ENCODE measurements around the gene GP2. TPM values are rescaled to one million over a fixed set of nuclear protein-coding genes. Genes with fewer than 3 reads are reported as not detected.

Gene GP2
- total and polyA plus RNA-seq, 9 donors = 0.30 to 21.0 (median 2.0) TPM; not detected in 4

DNA sequence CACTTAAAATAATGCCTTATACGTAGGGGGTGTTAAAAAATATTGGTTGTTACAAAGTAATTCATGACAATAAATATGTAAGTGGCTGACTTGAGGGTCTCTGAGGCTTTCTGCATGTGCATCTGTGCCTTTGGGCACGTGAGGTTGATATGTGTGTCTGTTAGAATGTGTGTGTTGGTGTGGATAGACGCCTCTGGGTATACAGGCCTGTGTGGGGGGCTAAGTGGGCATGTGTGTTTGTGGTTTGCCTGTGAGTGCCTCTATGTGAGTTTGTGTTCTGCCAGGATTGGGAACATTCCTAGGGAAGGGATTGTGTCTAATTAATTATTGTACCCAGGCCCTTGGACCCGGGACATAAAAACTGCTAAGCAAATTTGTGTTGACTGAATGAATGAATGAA is 19.0 kb downstream of the GP2 start:
- Histone ChIP-seq H3K9me3 (no peaks in the 10 kb centered on the region), H3K4me3 (no peak overlapping the region), H3K27me3 (no peaks in the 10 kb centered on the region), H3K27ac (no peak overlapping the region), H3K36me3 (no peaks in the 10 kb centered on the region), H3K4me1 (ENCODE audit: insufficient read depth) (no peaks in the 10 kb centered on the region)
- TF ChIP-seq, protein P1, sequence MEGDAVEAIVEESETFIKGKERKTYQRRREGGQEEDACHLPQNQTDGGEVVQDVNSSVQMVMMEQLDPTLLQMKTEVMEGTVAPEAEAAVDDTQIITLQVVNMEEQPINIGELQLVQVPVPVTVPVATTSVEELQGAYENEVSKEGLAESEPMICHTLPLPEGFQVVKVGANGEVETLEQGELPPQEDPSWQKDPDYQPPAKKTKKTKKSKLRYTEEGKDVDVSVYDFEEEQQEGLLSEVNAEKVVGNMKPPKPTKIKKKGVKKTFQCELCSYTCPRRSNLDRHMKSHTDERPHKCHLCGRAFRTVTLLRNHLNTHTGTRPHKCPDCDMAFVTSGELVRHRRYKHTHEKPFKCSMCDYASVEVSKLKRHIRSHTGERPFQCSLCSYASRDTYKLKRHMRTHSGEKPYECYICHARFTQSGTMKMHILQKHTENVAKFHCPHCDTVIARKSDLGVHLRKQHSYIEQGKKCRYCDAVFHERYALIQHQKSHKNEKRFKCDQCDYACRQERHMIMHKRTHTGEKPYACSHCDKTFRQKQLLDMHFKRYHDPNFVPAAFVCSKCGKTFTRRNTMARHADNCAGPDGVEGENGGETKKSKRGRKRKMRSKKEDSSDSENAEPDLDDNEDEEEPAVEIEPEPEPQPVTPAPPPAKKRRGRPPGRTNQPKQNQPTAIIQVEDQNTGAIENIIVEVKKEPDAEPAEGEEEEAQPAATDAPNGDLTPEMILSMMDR (IDR thresholded peaks at IDR 0.05) = no peak
- TF ChIP-seq POLR2A (IDR thresholded peaks at IDR 0.05) = no peak
- TF ChIP-seq EP300 (IDR thresholded peaks at IDR 0.05) = no peak
- WGBS, 3 donors = 67 to 87% (median 79%) methylated on average over 4 of the region's 4 CpGs
- DNase-seq = no peak
- intact Hi-C loops (cut with DNase I) = no loop called here

DNA sequence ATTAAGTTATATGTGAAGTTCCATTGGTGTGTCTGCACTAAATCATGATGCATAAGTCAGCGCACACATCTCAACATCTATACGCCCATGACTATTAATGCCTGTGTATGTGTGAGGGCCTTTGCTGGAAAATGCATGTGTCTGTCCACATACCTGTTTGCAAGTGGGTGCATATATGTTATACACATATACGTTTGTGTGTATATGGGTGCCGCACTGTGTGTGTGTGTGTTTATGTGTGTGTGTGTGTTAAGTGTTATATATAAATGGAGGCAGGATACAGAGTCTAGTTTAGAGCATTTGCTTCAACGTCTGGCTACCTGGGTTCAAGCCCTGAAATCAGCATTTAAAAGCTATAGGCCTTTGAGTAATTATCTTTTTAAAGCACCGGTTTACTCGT is 19.5 kb downstream of the GP2 start:
- Histone ChIP-seq H3K36me3 (no peaks in the 10 kb centered on the region), H3K4me1 (ENCODE audit: insufficient read depth) (no peaks in the 10 kb centered on the region), H3K9me3 (no peaks in the 10 kb centered on the region), H3K27ac (no peak overlapping the region), H3K27me3 (no peaks in the 10 kb centered on the region), H3K4me3 (no peak overlapping the region)
- TF ChIP-seq, protein P1 (IDR thresholded peaks at IDR 0.05) = no peak
- TF ChIP-seq POLR2A (IDR thresholded peaks at IDR 0.05) (no peak), EP300 (IDR thresholded peaks at IDR 0.05) (no peak)
- DNase-seq = no peak
- WGBS, 3 donors = 87 to 91% (median 90%) methylated on average over 7 of the region's 7 CpGs
- intact Hi-C loops (cut with DNase I) = no loop called here

DNA sequence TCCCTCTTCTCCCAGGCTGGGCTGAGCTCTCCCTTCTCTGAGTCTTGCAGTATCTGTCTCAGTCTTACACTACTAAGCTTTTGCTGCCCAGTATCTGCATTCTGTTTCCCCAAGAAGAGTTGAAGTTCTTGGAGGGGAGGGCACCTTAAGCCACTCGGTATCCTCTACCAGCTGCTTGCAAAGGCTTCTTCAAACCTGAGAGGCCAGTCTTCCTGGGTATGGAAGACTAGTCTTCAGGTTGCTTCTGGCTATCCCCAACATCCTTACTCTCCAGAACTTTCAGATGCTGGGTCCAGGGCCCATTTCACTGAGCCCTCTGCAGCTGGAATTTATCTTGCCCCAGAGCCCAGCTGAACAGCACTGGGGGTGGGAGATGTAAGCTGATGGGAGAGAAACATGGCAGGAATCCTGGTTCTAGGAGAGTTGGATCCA is 20.1 kb downstream of the GP2 start:
- H3K27ac ChIP-seq = no peak overlapping the region
- TF ChIP-seq EP300 (IDR thresholded peaks at IDR 0.05) (no peak), POLR2A (IDR thresholded peaks at IDR 0.05) (no peak)
- TF ChIP-seq, protein P1 (IDR thresholded peaks at IDR 0.05) = no peak
- H3K9me3 ChIP-seq = no peaks in the 10 kb centered on the region
- no peaks in the 10 kb centered on the region for H3K4me1 ChIP-seq (ENCODE audit: insufficient read depth)
- H3K4me3 ChIP-seq = no peak overlapping the region
- intact Hi-C loops (cut with DNase I) = no loop called here
- no peaks in the 10 kb centered on the region for H3K36me3 ChIP-seq
- DNase-seq = no peak
- WGBS, 3 donors = 63 to 92% (median 74%) methylated on average over 1 of the region's 1 CpG
- no peaks in the 10 kb centered on the region for H3K27me3 ChIP-seq

DNA sequence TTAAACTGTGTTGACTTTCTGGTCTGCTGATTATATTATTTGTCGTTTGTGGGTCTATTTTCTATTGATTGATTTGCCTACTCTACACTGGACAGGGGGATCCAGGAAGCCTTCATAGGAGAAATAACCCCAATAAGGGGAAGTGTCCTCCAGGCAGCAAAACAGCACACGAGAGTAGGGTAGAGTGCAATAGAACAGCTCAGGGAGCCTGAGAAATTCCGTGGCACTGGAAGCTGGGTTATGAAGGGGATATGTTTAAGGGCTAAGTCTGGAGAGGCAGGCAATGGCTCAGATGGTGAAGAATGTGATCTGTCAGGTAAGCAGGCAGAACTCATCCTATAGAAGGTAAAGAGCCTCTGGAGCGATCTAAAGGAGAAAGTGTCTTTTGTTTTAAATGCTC is 20.9 kb downstream of the GP2 start:
- H3K36me3 ChIP-seq = no peaks in the 10 kb centered on the region
- H3K27ac ChIP-seq = no peak overlapping the region
- TF ChIP-seq POLR2A (IDR thresholded peaks at IDR 0.05) (no peak), EP300 (IDR thresholded peaks at IDR 0.05) (no peak)
- TF ChIP-seq, protein P1 (IDR thresholded peaks at IDR 0.05) = no peak
- H3K4me3 ChIP-seq = no peak overlapping the region
- intact Hi-C loops (cut with DNase I) = no loop called here
- no peak for DNase-seq
- WGBS, 3 donors = 58 to 68% (median 60%) methylated on average over 4 of the region's 4 CpGs
- no peaks in the 10 kb centered on the region for H3K27me3 ChIP-seq
- H3K9me3 ChIP-seq = no peaks in the 10 kb centered on the region
- no peaks in the 10 kb centered on the region for H3K4me1 ChIP-seq (ENCODE audit: insufficient read depth)
